ENCODE results near the gene ADAM10. TPM values are rescaled to one million over a fixed set of nuclear protein-coding genes. Genes with fewer than 3 reads are reported as not detected.
A peak's percentile ranks its signal among the peaks of the same experiment; 100 is the strongest.

ADAM10 gene
- total and polyA plus RNA-seq, 11 donors = 8.4 to 128 (median 67.0) TPM

GRCh38 chr15:58584789-58585461 is 164.6 kb downstream of the ADAM10 start:
- 53 to 77% (median 69%) methylated on average over 6 of the region's 6 CpGs for WGBS, 4 donors
- no peak for DNase-seq
- intact Hi-C loops (cut with DNase I) = loop anchor here in 1 of 10 donors (10.0 kb wide), 1 partner anchor 300 kb away; no protein-coding TSS in a partner anchor
- Histone ChIP-seq H3K27ac (no peak overlapping the region), H3K4me1 (peaks cover 0 to 36% (median 0%) of the 10 kb centered on the region in 12 donors), H3K27me3 (no peaks in the 10 kb centered on the region), H3K36me3 (no peaks in the 10 kb centered on the region), H3K4me3 (no peak overlapping the region), H3K9me3 (peaks cover 0 to 12% (median 0%) of the 10 kb centered on the region in 12 donors)
- no peak for ATAC-seq
- TF ChIP-seq CTCF (IDR thresholded peaks at IDR 0.05) (no peak), POLR2A (IDR thresholded peaks at IDR 0.05) (no peak)

DNA sequence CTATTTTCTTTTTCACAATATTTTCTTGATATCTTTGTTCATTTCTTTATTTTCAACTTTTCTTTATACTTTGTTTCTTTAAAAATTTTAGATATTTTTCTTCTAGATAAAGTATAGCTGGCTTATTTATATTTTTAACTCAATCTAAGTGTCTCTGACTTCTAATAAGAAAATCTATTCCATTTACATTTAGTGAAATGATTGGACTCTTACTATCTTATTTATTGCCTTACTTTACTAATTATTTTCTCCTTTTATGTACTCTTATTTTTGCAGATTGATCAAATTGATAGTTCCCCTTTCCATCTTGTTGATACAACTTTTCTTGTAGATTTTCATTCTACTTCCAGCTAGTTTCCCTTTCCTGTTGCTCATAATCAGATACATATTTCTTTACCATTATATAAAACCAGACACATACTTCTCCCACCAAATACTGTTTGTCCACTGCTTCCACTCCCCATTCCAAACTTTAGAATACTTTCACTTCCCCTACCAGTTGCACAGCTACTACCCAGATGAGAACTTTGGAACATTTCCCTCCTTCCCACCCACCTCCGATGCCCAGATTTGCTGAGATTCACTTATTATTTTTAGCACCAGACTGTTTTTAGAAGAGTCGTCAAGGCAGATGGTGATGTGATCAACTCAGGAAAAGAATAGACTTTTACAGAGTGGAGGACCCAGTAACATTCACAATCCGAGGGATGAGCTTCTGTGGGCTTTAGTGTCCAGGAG is 166.2 kb downstream of the ADAM10 start:
- DNase-seq (no peak), ATAC-seq (no peak)
- no peak for TF ChIP-seq POLR2A (IDR thresholded peaks at IDR 0.05)
- no peak for TF ChIP-seq CTCF (IDR thresholded peaks at IDR 0.05)
- Histone ChIP-seq H3K27ac (peak overlapping the region in 1 of 12 donors; percentile 15), H3K4me3 (no peak overlapping the region), H3K9me3 (peaks cover 0 to 12% (median 0%) of the 10 kb centered on the region in 12 donors), H3K27me3 (no peaks in the 10 kb centered on the region), H3K4me1 (peaks cover 0 to 36% (median 0%) of the 10 kb centered on the region in 12 donors), H3K36me3 (no peaks in the 10 kb centered on the region)
- intact Hi-C loops (cut with DNase I) = loop anchor here in 1 of 10 donors (10.0 kb wide), 1 partner anchor 299 kb away; no protein-coding TSS in a partner anchor
- 62 to 74% (median 67%) methylated on average over 3 of the region's 3 CpGs for WGBS, 4 donors

GRCh38 chr15:58582160-58582559 is 167.3 kb downstream of the ADAM10 start:
- Histone ChIP-seq H3K27ac (peak overlapping the region in 1 of 12 donors; percentile 24), H3K4me1 (peaks cover 0 to 36% (median 0%) of the 10 kb centered on the region in 12 donors), H3K36me3 (no peaks in the 10 kb centered on the region), H3K4me3 (no peak overlapping the region), H3K27me3 (no peaks in the 10 kb centered on the region), H3K9me3 (peaks cover 0 to 12% (median 0%) of the 10 kb centered on the region in 12 donors)
- DNase-seq (no peak), ATAC-seq (peak in 1 of 4 donors; percentile 33)
- 71 to 86% (median 80%) methylated on average over 3 of the region's 3 CpGs for WGBS, 4 donors
- no peak for TF ChIP-seq POLR2A (IDR thresholded peaks at IDR 0.05)
- TF ChIP-seq CTCF (IDR thresholded peaks at IDR 0.05) = no peak
- intact Hi-C loops (cut with DNase I) = loop anchor here in 1 of 10 donors (10.0 kb wide), 1 partner anchor 297 kb away; no protein-coding TSS in a partner anchor

DNA sequence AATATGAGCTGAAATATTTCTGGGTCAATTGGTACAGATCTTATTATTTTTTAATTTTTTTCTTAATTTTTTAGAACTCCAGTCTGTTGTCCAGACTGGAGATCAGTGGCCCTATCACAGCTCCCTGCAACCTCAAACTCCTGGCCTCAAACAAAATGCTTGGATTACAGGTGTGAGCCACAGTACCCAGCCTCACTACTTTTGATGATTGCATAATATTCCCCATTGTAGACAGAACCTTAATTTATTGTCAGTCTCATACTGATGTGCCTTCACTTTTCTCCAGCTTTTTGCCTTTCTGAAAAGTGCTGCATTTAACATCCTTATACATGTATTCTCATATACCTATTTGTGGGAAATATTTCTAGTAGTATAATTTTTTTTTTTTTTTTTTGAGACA is 172.8 kb downstream of the ADAM10 start:
- H3K4me1 ChIP-seq = peaks cover 0 to 3% (median 0%) of the 10 kb centered on the region in 12 donors
- ATAC-seq = no peak
- no peak overlapping the region for H3K4me3 ChIP-seq
- no peaks in the 10 kb centered on the region for H3K9me3 ChIP-seq
- intact Hi-C loops (cut with DNase I) = loop anchor here in 1 of 10 donors (10.0 kb wide), 1 partner anchor 312 kb away; no protein-coding TSS in a partner anchor
- no peaks in the 10 kb centered on the region for H3K36me3 ChIP-seq
- no peak for DNase-seq
- no peak overlapping the region for H3K27ac ChIP-seq
- H3K27me3 ChIP-seq = no peaks in the 10 kb centered on the region
- TF ChIP-seq POLR2A (IDR thresholded peaks at IDR 0.05) (no peak), CTCF (IDR thresholded peaks at IDR 0.05) (no peak)
